Activated CD4-positive, alpha-beta memory T cell treated with anti-CD3 and anti-CD28 coated beads for 36 hours (primary cell): ENCODE data around the gene SHLD1. TPM values are rescaled to one million over a fixed set of nuclear protein-coding genes. Genes with fewer than 3 reads are reported as not detected.
"Not testable (repeated sequence)": the region's sequence is repeated elsewhere in the genome, so short reads cannot be mapped to it uniquely, and the experiment has no call there.

Source experiments
- CTCF ChIA-PET: fragments of 350-600 bp; sonication (Branson Sonifier 250); formaldehyde crosslinking; loops from one replicate; lab custom pipeline; 2021; ENCODE audit warnings: antibody characterized with exemption, inconsistent platforms; lab: Charles Lee
- POLR2A ChIA-PET: fragments of 350-600 bp; sonication (Branson Sonifier 250); formaldehyde crosslinking; loops from one replicate; lab custom pipeline; 2021; ENCODE audit warnings: antibody characterized with exemption; lab: Charles Lee
- DNase-seq: peaks from one replicate; pipeline ENCODE4 v3.0.0-alpha.2; 2020
- H3K27ac Mint-ChIP-seq: one replicate; pipeline ENCODE4 v1.8.0; 2021; ENCODE audit warnings: mixed read lengths
- H3K27me3 Mint-ChIP-seq: one replicate; pipeline ENCODE4 v1.8.0; 2021; ENCODE audit warnings: mixed read lengths
- H3K36me3 Mint-ChIP-seq: one replicate; pipeline ENCODE4 v1.8.0; 2021; ENCODE audit warnings: mixed read lengths
- H3K4me1 Mint-ChIP-seq: one replicate; pipeline ENCODE4 v1.8.0; 2021; ENCODE audit warnings: low read depth, mixed read lengths
- H3K4me3 Mint-ChIP-seq: one replicate; pipeline ENCODE4 v1.8.0; 2021; ENCODE audit warnings: mild to moderate bottlenecking, mixed read lengths
- H3K9me3 Mint-ChIP-seq: one replicate; pipeline ENCODE4 v1.8.0; 2021; ENCODE audit warnings: mixed read lengths
- intact Hi-C: fragments of 100-400 bp; cut with micrococcal nuclease; formaldehyde crosslinking; loops from one replicate; pipeline ENCODE4 v1.15.1; 2023
- total RNA-seq, 2 experiments: library from RNA; stranded (reverse); gene quantifications; one replicate each; pipeline ENCODE4 v1.2.3, GENCODE V29; 2021

The SHLD1 gene
- total RNA-seq, 2 experiments from 2014 or later, result 9.0 to 9.8 TPM

DNA sequence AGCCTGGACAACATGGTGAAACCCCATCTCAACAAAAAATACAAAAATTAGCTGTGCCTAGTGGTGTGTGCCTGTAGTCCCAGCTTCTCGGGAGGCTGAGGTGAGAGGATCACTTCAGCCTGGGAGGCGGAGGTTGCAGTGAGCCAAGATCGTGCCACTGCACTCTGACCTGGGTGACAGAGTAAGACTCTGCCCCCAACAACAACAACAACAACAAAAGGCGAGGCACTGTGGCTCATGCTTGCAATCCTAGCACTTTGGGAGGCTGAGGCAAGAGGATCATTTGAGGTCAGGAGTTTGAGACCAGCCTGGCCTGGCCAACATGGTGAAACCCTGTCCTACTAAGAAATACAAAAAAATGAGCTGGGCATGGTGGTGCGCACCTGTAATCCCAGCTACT lies 9.6 kb upstream of the SHLD1 start:
- H3K9me3 Mint-ChIP-seq, DNase-seq, intact Hi-C loops, CTCF ChIA-PET, H3K4me3 Mint-ChIP-seq, POLR2A ChIA-PET, H3K27ac Mint-ChIP-seq, H3K36me3 Mint-ChIP-seq, H3K27me3 Mint-ChIP-seq: not testable (repeated sequence)
- H3K4me1 Mint-ChIP-seq, result peaks cover 29% of the 10 kb centered on the region

DNA sequence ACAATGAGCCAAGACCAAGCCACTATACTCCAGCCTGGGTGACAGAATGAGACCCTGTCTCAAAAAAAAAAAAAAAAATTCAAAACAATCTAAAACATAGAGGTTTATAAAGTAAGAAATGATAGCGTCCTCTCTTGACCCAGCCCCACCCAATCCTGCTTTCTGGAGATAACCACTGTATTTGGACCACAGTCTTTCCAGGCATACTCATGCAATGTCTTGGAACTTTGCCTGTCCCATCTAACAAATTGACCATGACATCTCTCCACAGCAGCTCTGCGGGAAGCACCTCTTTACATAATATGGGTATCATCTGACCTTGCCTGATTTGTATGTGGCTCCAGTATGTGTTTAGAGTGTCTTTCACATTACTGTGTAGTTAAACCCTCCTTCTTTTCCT lies 9.1 kb upstream of the SHLD1 start:
- no peak overlapping the region for H3K27ac Mint-ChIP-seq
- no peak overlapping the region for H3K4me3 Mint-ChIP-seq
- ChIA-PET POLR2A (no interaction called here), CTCF (no interaction called here)
- DNase-seq, result no peak
- no peaks in the 10 kb centered on the region for H3K36me3 Mint-ChIP-seq
- intact Hi-C loops, result no loop called here
- peaks cover 24% of the 10 kb centered on the region for H3K4me1 Mint-ChIP-seq
- H3K9me3 Mint-ChIP-seq, result no peaks in the 10 kb centered on the region
- H3K27me3 Mint-ChIP-seq, result no peaks in the 10 kb centered on the region

DNA sequence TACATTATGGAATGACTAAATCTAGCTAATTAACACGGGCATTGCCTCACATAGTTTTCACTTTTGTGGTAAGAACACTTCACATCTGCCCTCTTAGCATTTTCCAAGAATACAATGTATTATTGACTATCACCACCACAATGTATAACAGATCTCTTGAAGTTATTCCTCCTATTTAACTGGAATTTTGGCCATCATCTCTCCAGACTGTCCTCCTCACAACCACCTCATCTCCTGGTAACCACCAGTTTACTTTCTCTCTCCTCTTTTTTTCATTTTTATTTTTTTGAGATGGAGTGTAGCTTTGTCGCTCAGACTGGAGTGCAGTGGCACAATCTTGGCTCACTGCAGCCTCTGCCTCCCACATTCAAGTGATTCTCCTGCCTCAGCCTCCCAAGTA lies 8.2 kb upstream of the SHLD1 start:
- no peak for DNase-seq
- H3K4me1 Mint-ChIP-seq, result peaks cover 18% of the 10 kb centered on the region
- H3K27ac Mint-ChIP-seq, result no peak overlapping the region
- ChIA-PET POLR2A (no interaction called here), CTCF (interaction anchor here (0.6 kb wide), 1 partner anchor 17 kb away, joined by 6 read pairs; no protein-coding TSS in a partner anchor)
- intact Hi-C loops, result no loop called here
- no peaks in the 10 kb centered on the region for H3K27me3 Mint-ChIP-seq
- no peak overlapping the region for H3K4me3 Mint-ChIP-seq
- no peaks in the 10 kb centered on the region for H3K36me3 Mint-ChIP-seq
- H3K9me3 Mint-ChIP-seq, result no peaks in the 10 kb centered on the region

DNA sequence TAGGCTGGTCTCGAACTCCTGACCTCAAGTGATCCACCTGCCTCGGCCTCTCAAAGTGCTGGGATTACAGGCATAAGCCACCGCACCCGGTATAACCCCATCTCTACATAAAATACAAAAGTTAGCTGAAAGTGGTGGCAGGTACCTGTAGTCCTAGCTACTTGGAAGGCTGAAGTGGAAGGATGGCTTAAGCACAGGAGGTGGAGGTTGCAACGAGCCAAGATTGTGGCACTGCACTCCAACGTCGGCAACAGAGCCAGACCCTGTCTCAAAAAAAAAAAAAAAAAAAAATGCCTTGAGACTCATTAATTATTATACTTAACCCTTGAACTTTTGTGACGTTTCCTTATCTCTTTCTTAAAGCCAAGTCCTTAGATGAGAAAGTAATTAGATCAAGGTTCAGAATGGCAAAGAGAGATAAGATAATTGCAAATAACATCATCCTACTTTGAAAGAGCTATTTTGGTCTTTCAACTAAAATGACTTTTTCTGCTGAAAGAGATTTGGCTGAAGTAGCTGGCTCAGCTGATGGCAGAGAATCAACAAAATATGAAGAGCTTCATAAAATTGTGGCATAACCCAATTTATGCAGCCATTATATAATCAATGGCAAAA lies 4.7 kb upstream of the SHLD1 start:
- intact Hi-C loops, result no loop called here
- Mint-ChIP-seq H3K4me1 (peaks cover 4% of the 10 kb centered on the region), H3K9me3 (peaks cover 2% of the 10 kb centered on the region), H3K27ac (no peak overlapping the region), H3K4me3 (no peak overlapping the region), H3K36me3 (peaks cover 2% of the 10 kb centered on the region), H3K27me3 (no peaks in the 10 kb centered on the region)
- no peak for DNase-seq
- CTCF ChIA-PET, result no interaction called here
- POLR2A ChIA-PET, result no interaction called here

DNA sequence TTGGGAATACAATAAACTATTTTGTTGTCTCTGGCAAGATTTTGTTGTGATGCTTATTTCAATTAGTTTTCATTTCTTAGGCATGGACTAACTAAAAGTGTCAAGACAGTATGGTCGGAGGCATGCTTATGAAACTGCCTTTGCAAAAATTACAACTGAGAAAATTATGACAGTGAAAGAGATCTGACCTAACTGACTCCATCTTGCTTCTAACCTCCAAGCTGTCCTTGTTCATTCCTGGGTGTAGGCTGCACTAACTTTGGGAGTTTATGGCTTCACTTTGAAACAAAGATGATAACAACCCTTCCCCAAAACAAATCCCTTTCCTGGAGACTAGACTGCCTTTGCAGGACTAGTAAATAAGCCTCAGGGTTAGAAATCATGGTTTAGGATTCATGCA lies 4.1 kb upstream of the SHLD1 start:
- Mint-ChIP-seq H3K36me3 (peaks cover 2% of the 10 kb centered on the region), H3K4me3 (no peak overlapping the region), H3K9me3 (peaks cover 2% of the 10 kb centered on the region), H3K4me1 (peaks cover 5% of the 10 kb centered on the region), H3K27me3 (no peaks in the 10 kb centered on the region), H3K27ac (no peak overlapping the region)
- no peak for DNase-seq
- CTCF ChIA-PET, result no interaction called here
- intact Hi-C loops, result no loop called here
- POLR2A ChIA-PET, result no interaction called here

DNA sequence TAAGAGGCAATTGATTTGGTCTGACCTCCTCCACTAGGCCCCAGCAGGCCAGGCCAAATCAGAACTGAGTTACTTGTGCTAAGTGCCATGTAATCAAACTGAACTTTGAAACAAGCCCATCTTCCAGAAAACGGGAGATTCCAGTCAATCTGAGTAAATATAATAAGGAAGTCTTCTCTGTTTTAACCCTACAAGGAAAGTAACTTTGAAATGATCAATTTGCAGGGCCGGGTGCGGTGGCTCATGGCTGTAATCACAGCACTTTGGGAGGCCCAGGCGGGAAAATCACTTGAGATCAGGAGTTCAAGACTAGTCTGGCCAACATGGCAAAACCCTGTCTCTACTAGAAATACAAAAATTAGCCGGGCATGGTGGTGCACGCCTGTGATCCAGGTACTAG lies 2.0 kb upstream of the SHLD1 start:
- Mint-ChIP-seq H3K36me3 (peaks cover 2% of the 10 kb centered on the region), H3K27me3 (no peaks in the 10 kb centered on the region), H3K4me1 (peaks cover 14% of the 10 kb centered on the region), H3K9me3 (peaks cover 2% of the 10 kb centered on the region), H3K27ac (no peak overlapping the region), H3K4me3 (no peak overlapping the region)
- no peak for DNase-seq
- intact Hi-C loops, result no loop called here
- ChIA-PET POLR2A (no interaction called here), CTCF (interaction anchor here (0.7 to 1.1 kb wide), 2 partner anchors 14 to 218 kb away, joined by 3 read pairs; no protein-coding TSS in a partner anchor)

DNA sequence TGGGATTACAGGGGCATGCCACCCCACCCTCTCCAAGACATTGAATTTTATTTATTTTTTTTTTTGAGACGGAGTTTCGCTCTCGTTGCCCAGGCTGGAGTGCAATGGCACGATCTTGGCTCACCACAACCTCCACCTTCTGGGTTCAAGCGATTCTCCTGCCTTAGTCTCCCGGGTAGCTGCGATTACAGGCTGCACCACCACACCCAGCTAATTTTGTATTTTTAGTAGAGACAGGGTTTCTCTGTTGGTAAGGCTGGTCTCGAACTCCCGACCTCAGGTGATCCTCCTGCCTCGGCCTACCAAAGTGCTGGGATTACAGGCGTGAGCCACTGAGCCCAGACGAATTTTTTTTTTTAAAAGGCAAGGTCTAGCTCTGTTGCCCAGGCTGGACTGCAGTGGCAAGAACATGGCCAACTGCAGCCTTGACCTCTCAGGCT lies 669 bp upstream of the SHLD1 start:
- H3K4me3 Mint-ChIP-seq, H3K27me3 Mint-ChIP-seq, CTCF ChIA-PET, H3K27ac Mint-ChIP-seq, intact Hi-C loops, DNase-seq, H3K36me3 Mint-ChIP-seq, H3K9me3 Mint-ChIP-seq: not testable (repeated sequence)
- POLR2A ChIA-PET, result interaction anchor here (0.6 to 0.7 kb wide), 2 partner anchors 107 to 217 kb away, joined by 3 read pairs; no protein-coding TSS in a partner anchor
- peaks cover 18% of the 10 kb centered on the region for H3K4me1 Mint-ChIP-seq

DNA sequence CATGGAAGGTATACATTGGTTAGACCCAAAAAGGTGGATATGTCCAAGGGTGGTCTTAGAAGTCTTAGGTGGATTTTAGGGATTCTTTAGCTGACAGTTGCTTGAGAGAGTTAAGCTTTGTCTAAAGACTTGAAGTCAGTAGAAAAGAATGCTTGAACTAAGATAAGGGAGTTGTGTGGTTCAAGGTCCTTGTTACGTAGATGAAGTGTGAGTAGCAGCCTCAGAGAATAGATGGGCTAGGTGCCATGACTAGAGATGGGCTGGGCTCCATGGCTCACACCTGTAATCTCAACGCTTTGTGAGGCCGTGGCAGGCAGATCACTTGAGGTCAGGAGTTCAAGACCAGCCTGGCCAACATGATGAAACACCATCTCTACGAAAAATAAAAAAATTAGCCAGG lies 1.7 kb downstream of the SHLD1 start:
- Mint-ChIP-seq H3K4me1 (peaks cover 18% of the 10 kb centered on the region), H3K4me3 (peak overlapping the region; percentile 90), H3K27me3 (no peaks in the 10 kb centered on the region), H3K9me3 (peaks cover 2% of the 10 kb centered on the region), H3K36me3 (peaks cover 4% of the 10 kb centered on the region), H3K27ac (no peak overlapping the region)
- intact Hi-C loops, result loop anchor here (2.0 kb wide), 3 partner anchors 15 to 199 kb away; partner anchors contain the start of genes MCM8 and TRMT6
- DNase-seq, result no peak
- POLR2A ChIA-PET, result interaction anchor here (0.6 kb wide), 1 partner anchor 67 kb away, joined by 3 read pairs; no protein-coding TSS in a partner anchor
- CTCF ChIA-PET, result interaction anchor here (0.7 to 1.9 kb wide), 4 partner anchors 36 to 202 kb away, joined by 3 to 7 read pairs (median 4); no protein-coding TSS in a partner anchor

DNA sequence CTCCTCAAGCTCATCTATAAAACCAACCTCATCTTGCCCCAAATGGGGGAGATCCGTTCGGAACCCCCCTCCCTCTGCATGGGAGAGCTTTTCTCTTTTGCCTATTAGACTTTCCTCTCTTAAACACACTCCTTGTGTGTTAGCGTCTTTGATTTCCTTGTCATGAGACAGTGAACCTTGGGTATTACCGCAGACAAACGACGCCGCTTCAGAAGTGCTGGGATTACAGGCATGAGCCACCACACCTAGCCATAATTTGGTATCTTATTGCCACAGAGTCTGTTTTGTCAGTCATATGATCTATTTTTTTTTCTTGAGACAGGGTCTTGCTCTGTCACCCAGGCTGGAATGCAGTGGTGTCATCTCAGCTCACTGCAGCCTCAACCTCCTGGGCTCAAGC lies 3.6 kb downstream of the SHLD1 start:
- ChIA-PET CTCF (no interaction called here), POLR2A (no interaction called here)
- no peak for DNase-seq
- Mint-ChIP-seq H3K27ac (no peak overlapping the region), H3K27me3 (no peaks in the 10 kb centered on the region), H3K4me3 (no peak overlapping the region), H3K9me3 (peaks cover 2% of the 10 kb centered on the region), H3K36me3 (peaks cover 11% of the 10 kb centered on the region), H3K4me1 (peaks cover 23% of the 10 kb centered on the region)
- intact Hi-C loops, result no loop called here

DNA sequence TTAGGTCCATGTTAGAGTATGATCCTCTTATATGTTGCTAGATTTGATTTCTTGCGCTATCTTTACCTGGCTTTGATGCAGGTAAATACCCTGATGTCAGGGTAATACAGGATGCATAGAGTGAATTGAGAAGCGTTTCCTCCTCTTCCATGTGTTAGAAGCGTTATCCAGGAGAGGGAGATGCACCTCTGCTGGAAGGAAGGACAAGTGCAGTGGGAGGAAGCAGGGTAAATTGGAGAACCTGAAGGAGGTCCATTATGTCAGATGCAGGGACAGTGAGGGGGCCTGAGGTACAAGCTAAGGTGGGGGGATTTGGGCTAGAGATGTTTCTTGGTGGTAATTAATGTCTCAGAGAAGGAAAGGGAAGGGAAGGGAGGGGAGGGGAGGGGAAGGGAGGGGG lies 7.7 kb downstream of the SHLD1 start:
- ChIA-PET POLR2A (interaction anchor here (1.1 kb wide), 1 partner anchor 162 kb away, joined by 4 read pairs; no protein-coding TSS in a partner anchor), CTCF (no interaction called here)
- no peaks in the 10 kb centered on the region for H3K9me3 Mint-ChIP-seq
- no peaks in the 10 kb centered on the region for H3K27me3 Mint-ChIP-seq
- intact Hi-C loops, result no loop called here
- no peak overlapping the region for H3K27ac Mint-ChIP-seq
- peaks cover 22% of the 10 kb centered on the region for H3K36me3 Mint-ChIP-seq
- H3K4me1 Mint-ChIP-seq, result peaks cover 26% of the 10 kb centered on the region
- no peak overlapping the region for H3K4me3 Mint-ChIP-seq
- DNase-seq, result no peak

DNA sequence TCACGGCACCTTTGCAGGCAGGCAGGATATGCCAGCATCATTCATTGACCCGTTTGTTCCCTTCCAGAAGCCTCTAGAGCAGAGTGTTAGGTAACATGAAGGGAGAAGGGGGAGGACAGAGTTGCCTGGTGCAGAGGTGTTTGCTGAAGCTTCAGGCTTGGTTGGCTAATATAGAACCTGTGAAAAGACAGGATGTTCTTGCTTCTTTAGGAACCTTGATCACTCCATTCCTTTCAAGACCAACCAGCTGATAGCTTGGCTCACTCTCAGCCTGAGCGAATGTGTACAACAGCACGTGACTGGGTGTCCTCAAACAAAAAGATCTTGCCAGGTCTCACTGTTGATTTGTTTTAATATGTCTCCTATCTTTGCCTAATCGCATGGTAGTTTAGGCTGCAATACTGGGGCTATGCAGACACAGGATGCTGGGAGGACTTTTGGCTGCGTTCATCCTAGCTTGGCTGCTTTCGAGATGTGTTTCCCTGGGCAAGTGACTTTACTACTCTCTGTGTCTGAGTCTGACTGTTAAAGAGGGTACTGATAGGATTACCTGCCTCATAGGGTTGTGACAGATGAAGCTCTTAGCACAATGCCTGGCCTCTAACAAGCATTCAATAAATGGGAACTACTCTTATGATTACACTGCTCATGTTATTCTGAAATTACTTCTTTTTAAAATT lies 16.0 kb downstream of the SHLD1 start:
- intact Hi-C loops, result no loop called here
- Mint-ChIP-seq H3K27me3 (no peaks in the 10 kb centered on the region), H3K4me1 (peaks cover 23% of the 10 kb centered on the region), H3K4me3 (no peak overlapping the region), H3K36me3 (peaks cover 6% of the 10 kb centered on the region), H3K27ac (no peak overlapping the region), H3K9me3 (no peaks in the 10 kb centered on the region)
- ChIA-PET POLR2A (no interaction called here), CTCF (interaction anchor here (2.2 kb wide), 1 partner anchor 22 kb away, joined by 6 read pairs; no protein-coding TSS in a partner anchor)
- DNase-seq, result no peak

DNA sequence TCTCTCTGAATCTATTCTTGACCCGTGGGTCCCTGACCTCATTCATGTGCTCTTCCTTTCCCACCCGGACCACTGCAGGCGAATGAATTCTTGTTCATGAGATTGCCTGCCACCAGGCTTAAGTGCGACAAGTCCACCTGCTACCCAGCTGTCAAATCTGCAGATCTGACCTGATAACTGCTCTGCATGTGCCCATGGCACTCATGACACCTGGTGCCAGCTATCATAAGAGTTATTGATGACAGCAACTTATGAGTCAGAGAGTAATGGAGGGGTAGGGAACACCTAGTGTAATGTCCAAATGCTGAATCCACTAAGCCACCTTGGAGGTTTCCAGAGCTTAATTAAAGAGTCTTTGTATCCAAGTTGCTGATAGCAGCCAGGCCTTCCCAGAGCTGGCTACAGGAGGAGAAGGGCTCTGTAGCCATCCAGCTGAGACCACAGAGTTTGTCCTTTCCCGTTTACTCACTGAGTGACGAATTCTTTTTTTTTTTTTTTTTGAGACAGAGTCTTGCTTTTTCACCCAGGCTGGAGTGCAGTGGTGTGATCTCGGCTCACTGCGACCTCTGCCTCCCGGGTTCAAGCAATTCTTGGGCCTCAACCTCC lies 17.4 kb downstream of the SHLD1 start:
- H3K9me3 Mint-ChIP-seq, result no peaks in the 10 kb centered on the region
- no peak for DNase-seq
- H3K36me3 Mint-ChIP-seq, result peaks cover 6% of the 10 kb centered on the region
- H3K4me3 Mint-ChIP-seq, result no peak overlapping the region
- peaks cover 25% of the 10 kb centered on the region for H3K4me1 Mint-ChIP-seq
- intact Hi-C loops, result no loop called here
- no peaks in the 10 kb centered on the region for H3K27me3 Mint-ChIP-seq
- POLR2A ChIA-PET, result no interaction called here
- CTCF ChIA-PET, result interaction anchor here (2.2 kb wide), 1 partner anchor 20 kb away, joined by 6 read pairs; no protein-coding TSS in a partner anchor
- H3K27ac Mint-ChIP-seq, result no peak overlapping the region
